Lung (tissue), 10 donors: ENCODE results near the gene SPATA31E1. TPM values are rescaled to one million over a fixed set of nuclear protein-coding genes. Genes with fewer than 3 reads are reported as not detected.
"Not testable (repeated sequence)": the region's sequence is repeated elsewhere in the genome, so short reads cannot be mapped to it uniquely, and the experiment has no call there.

Experiments used
- ATAC-seq: fragments of 200-7000 bp; cut with Tn5 transposase; one replicate; pipeline ENCODE4 v1.9.1; 2020; ENCODE audit warnings: moderate number of reproducible peaks; ENCODE audit not compliant: insufficient read depth, low FRiP score
- DNase-seq, 3 donors: peaks; one replicate each; pipeline ENCODE4 v3.0.0-alpha.2; 2013 to 2017
- H3K27ac ChIP-seq, 2 donors: one replicate each; pipeline ENCODE4 v1.5.1; 2013; ENCODE audit warnings: mild to moderate bottlenecking in 2 of 2, moderate library complexity in 2 of 2, control low read depth in 1 of 2, inconsistent platforms in 1 of 2, low read depth in 1 of 2, low read length in 1 of 2
- H3K27me3 ChIP-seq, 3 donors: one replicate each; pipeline ENCODE4 v1.5.1; 2013; ENCODE audit warnings: low read length in 2 of 3; ENCODE audit not compliant: control insufficient read depth in 3 of 3, insufficient read depth in 3 of 3
- H3K36me3 ChIP-seq, 4 donors: one replicate each; pipeline ENCODE4 v1.5.1; 2013; ENCODE audit warnings: low read length in 4 of 4, mild to moderate bottlenecking in 1 of 4, moderate library complexity in 1 of 4; ENCODE audit not compliant: control insufficient read depth in 4 of 4, insufficient read depth in 4 of 4
- H3K4me1 ChIP-seq, 5 donors: one replicate each; pipeline ENCODE4 v1.5.1; 2013; ENCODE audit warnings: low read length in 5 of 5, mild to moderate bottlenecking in 2 of 5, moderate library complexity in 1 of 5; ENCODE audit not compliant: control insufficient read depth in 5 of 5, insufficient read depth in 5 of 5
- H3K4me3 ChIP-seq: one replicate; pipeline ENCODE4 v1.5.1; 2013; ENCODE audit warnings: mild to moderate bottlenecking, control low read depth, moderate library complexity
- H3K9ac ChIP-seq, 2 donors: one replicate each; pipeline ENCODE4 v1.5.1; 2013; ENCODE audit warnings: low read length in 2 of 2, control low read depth in 1 of 2; ENCODE audit not compliant: insufficient read depth in 1 of 2
- H3K9me3 ChIP-seq, 4 donors: one replicate each; pipeline ENCODE4 v1.5.1; 2013; ENCODE audit warnings: low read length in 3 of 4, mild to moderate bottlenecking in 1 of 4, moderate library complexity in 1 of 4; ENCODE audit not compliant: control insufficient read depth in 4 of 4, insufficient read depth in 3 of 4
- WGBS, 2 donors: extraction: QIAGEN DNeasy Blood & Tissue Kit; methylation state at CpG; one replicate each; pipeline ENCODE4 v1.1.7; 2013; 5-methylcytosine and 5-hydroxymethylcytosine counted together
- polyA plus RNA-seq, 2 donors: library from polyadenylated mRNA; stranded (reverse); fragments of 200-250 nt; gene quantifications; one replicate each; pipeline ENCODE4 v1.2.1, GENCODE V29; 2013
- total RNA-seq, 2 donors: library from RNA; depleted of rRNA in 1 of 2; stranded (reverse); fragments of >200 nt in 1 of 2; gene quantifications; one replicate each; pipeline ENCODE4 v1.2.1, GENCODE V29; 2014 to 2021
- donor health status: Bipolar disorder and iron deficiency.
- donor health status: healthy.
- donor health status: DM: yes; HTN: yes; CAD: no.

Gene SPATA31E1
- total and polyA plus RNA-seq, 4 donors, result not detected

- ATAC-seq, DNase-seq, H3K27ac ChIP-seq, H3K9me3 ChIP-seq, H3K4me3 ChIP-seq, H3K4me1 ChIP-seq, H3K9ac ChIP-seq, H3K36me3 ChIP-seq, H3K27me3 ChIP-seq: not testable (repeated sequence)
- WGBS, 2 donors, result 81% methylated on average over 9 to 12 of the region's 12 CpGs
Observed at GRCh38 chr9:87937352-87937751, 54.7 kb downstream of the SPATA31E1 start.

DNA sequence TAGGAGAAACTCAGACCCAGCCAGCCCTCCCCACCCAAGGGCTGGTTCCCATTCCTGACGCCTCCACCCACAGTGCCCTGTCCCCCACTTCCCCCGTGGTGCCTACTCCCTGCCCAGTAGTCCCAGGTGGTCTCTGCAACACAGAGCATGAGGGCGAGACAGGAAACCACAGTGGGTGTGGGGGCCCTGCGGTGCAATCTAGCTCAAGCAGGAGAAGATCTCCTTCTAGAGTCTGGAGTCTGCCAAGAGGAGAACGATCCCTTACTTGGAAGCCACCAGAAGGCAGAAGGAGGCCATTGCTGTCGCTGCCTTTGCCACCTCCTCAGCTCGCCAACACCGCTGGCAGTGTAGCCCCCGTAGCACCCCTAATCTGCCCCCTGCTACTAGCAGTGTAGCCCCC is 55.2 kb downstream of the SPATA31E1 start:
- ATAC-seq, H3K36me3 ChIP-seq: not testable (repeated sequence)

DNA sequence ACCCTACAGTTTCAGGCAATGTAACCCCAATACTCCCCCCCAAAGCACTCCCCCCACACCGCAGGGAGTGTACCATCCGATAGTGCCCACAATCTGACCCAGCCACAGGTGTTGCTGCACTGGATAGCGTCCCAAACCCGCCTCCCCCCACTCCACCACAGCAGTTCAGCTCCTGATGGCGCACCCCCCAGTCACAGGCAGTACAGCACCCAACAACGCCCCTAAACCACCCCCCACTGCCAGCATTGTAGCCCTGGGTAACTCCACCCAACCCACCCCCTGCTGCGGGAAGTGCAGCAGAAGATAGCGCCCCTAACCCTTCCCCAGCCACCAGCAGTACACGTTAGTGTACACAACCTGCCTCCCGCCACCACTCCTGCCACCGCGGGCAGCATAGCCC is 55.7 kb downstream of the SPATA31E1 start:
- ATAC-seq, DNase-seq, H3K36me3 ChIP-seq, H3K27me3 ChIP-seq, H3K4me3 ChIP-seq, H3K9me3 ChIP-seq, H3K9ac ChIP-seq, H3K27ac ChIP-seq, H3K4me1 ChIP-seq: not testable (repeated sequence)
- 76 to 85% methylated on average over 7 of the region's 12 CpGs for WGBS, 2 donors

More for the DNA sequence above, 55.2 kb downstream of the SPATA31E1 start:
- H3K4me3 ChIP-seq, H3K27me3 ChIP-seq, H3K4me1 ChIP-seq, H3K9ac ChIP-seq, DNase-seq, H3K27ac ChIP-seq, H3K9me3 ChIP-seq: not testable (repeated sequence)
- WGBS, 2 donors, result 52 to 68% methylated on average over 9 of the region's 9 CpGs

Other genes with a start within 250 kb of the SPATA31E1 start
- gene CTSL, start 156.8 kb upstream of the SPATA31E1 start, total RNA-seq, result 100 to 1,000 TPM; 126 to 301 TPM
- 1,000 to 10,000 TPM in 1 of 2 donors, 100 to 1,000 TPM in 1; 109 to 1,526 TPM for gene CTSL, start 156.8 kb upstream of the SPATA31E1 start, polyA plus RNA-seq
- gene SPATA31C1, start 35.1 kb downstream of the SPATA31E1 start, total RNA-seq, result not detected
- gene SPATA31C1, start 35.1 kb downstream of the SPATA31E1 start, polyA plus RNA-seq, result not detected
- 10 to 100 TPM in 1 of 2 donors, 1 to 10 TPM in 1; 9.0 to 15.1 TPM for gene CDK20, start 91.7 kb downstream of the SPATA31E1 start, total RNA-seq
- 1 to 10 TPM; 5.9 to 9.9 TPM for gene CDK20, start 91.7 kb downstream of the SPATA31E1 start, polyA plus RNA-seq